Keratinocyte (primary cell): ENCODE results near the gene TRABD2B. TPM values are rescaled to one million over a fixed set of nuclear protein-coding genes. Genes with fewer than 3 reads are reported as not detected.

Experiments used
- DNase-seq: peaks from one replicate; pipeline ENCODE4 v3.0.0-alpha.2; 2011; ENCODE audit warnings: low read depth, missing footprints, low spot score
- FAIRE-seq: peaks from 2 replicates; lab custom pipeline; 2011; peaks lifted over from hg19 to GRCh38; lab: Jason Lieb, UNC
- H2AFZ ChIP-seq: 2 replicates; pipeline ENCODE4 v1.6.0; 2012; ENCODE audit warnings: low read length, control low read depth, inconsistent platforms; ENCODE audit not compliant: control insufficient read depth
- H3K27ac ChIP-seq: 2 replicates; pipeline ENCODE4 v1.5.1; 2011; ENCODE audit warnings: low read length; ENCODE audit not compliant: control insufficient read depth, insufficient read depth
- H3K27me3 ChIP-seq: 3 replicates; pipeline ENCODE4 v1.6.0; 2011; ENCODE audit warnings: low read length; ENCODE audit not compliant: control insufficient read depth, insufficient read depth; ENCODE audit errors: extremely low read depth
- H3K36me3 ChIP-seq, 2 experiments: 2 replicates in 1 of 2; 3 replicates in 1 of 2; pipeline ENCODE4 v1.5.1; 2011; ENCODE audit warnings: low read length in 2 of 2, mild to moderate bottlenecking in 1 of 2; ENCODE audit not compliant: control insufficient read depth in 2 of 2, insufficient read depth in 2 of 2; ENCODE audit errors: extremely low read depth in 1 of 2
- H3K4me1 ChIP-seq: 3 replicates; pipeline ENCODE4 v1.5.1; 2011; ENCODE audit warnings: low read length; ENCODE audit not compliant: control insufficient read depth, insufficient read depth; ENCODE audit errors: extremely low read depth
- H3K4me2 ChIP-seq: 3 replicates; pipeline ENCODE4 v1.6.0; 2011; ENCODE audit warnings: low read depth, low read length; ENCODE audit not compliant: control insufficient read depth, insufficient read depth; ENCODE audit errors: extremely low read depth
- H3K4me3 ChIP-seq, 3 experiments: fragments of 200-600 bp in 1 of 3; sonication (generic) in 1 of 3; 2 replicates in 2 of 3; 3 replicates in 1 of 3; pipeline ENCODE4 v1.5.1; 2011 to 2016; ENCODE audit warnings: low read length in 3 of 3, mild to moderate bottlenecking in 3 of 3, control low read depth in 2 of 3, inconsistent platforms in 1 of 3, low read depth in 1 of 3, mixed read lengths in 1 of 3, mixed run types in 1 of 3, moderate library complexity in 1 of 3; ENCODE audit not compliant: control insufficient read depth in 2 of 3, insufficient read depth in 2 of 3; ENCODE audit errors: extremely low read depth in 1 of 3
- H3K79me2 ChIP-seq: 2 replicates; pipeline ENCODE4 v1.6.0; 2012; ENCODE audit warnings: low read length; ENCODE audit not compliant: control insufficient read depth, insufficient read depth
- H3K9ac ChIP-seq: 3 replicates; pipeline ENCODE4 v1.6.0; 2011; ENCODE audit warnings: low read length; ENCODE audit not compliant: control insufficient read depth, insufficient read depth; ENCODE audit errors: extremely low read depth
- H3K9me1 ChIP-seq: 3 replicates; pipeline ENCODE4 v1.6.0; 2011; ENCODE audit warnings: low read length; ENCODE audit not compliant: control insufficient read depth, insufficient read depth; ENCODE audit errors: extremely low read depth
- H3K9me3 ChIP-seq: 2 replicates; pipeline ENCODE4 v1.5.1; 2012; ENCODE audit warnings: low read depth, low read length; ENCODE audit not compliant: control insufficient read depth
- H4K20me1 ChIP-seq: 3 replicates; pipeline ENCODE4 v1.6.0; 2011; ENCODE audit warnings: low read length; ENCODE audit not compliant: control insufficient read depth, insufficient read depth; ENCODE audit errors: extremely low read depth
- CTCF ChIP-seq, 3 experiments: IDR thresholded peaks in 1 of 3; conservative IDR thresholded peaks in 1 of 3; optimal IDR thresholded peaks in 1 of 3; 2 replicates in 2 of 3; 3 replicates in 1 of 3; pipeline versions ENCODE3 to v1.5.1; 2011; ENCODE audit warnings: low read length in 3 of 3, mild to moderate bottlenecking in 3 of 3, moderate library complexity in 2 of 3, control low read depth in 1 of 3, inconsistent platforms in 1 of 3; ENCODE audit not compliant: insufficient read depth in 2 of 3; ENCODE audit errors: extremely low read depth in 1 of 3
- EZH2 ChIP-seq: IDR thresholded peaks from one replicate; pipeline ENCODE4 v1.6.1; 2012; ENCODE audit warnings: inconsistent platforms, mild to moderate bottlenecking, low read length, moderate library complexity
- dilution Hi-C: fragments of 300-500 bp; cut with MboI; formaldehyde crosslinking; loops from one replicate; pipeline ENCODE4 v1.7.0; 2020; ENCODE audit warnings: low sequenced_read_pairs; ENCODE audit not compliant: extremely low pct_ligation_motif_present
- polyA plus RNA-seq, 5 experiments: library from polyadenylated mRNA; depleted of rRNA in 3 of 5; stranded (reverse) in 3 of 5; stranded (forward) in 1 of 5; unstranded in 1 of 5; fragments of >200 nt; gene quantifications; 1 replicate in 1 of 5; 2 replicates in 3 of 5; 3 replicates in 1 of 5; pipeline versions ENCODE4 v1.2.1 to v1.2.3, GENCODE V29; 2011 to 2012; ENCODE audit warnings: missing spikeins in 2 of 5, low read depth in 1 of 5, low replicate concordance in 1 of 5

The TRABD2B gene
- polyA plus RNA-seq, 1 donor (not counting 4 experiments of a cell fraction or from before 2014, with no cell fraction given) = 0.13 TPM

GRCh38 chr1:47993416-47993740 is 3.8 kb downstream of the TRABD2B start:
- Histone ChIP-seq H4K20me1 (no peaks in the 10 kb centered on the region), H3K4me2 (no peak overlapping the region), H3K9me1 (no peaks in the 10 kb centered on the region), H3K27me3 (peaks cover 2% of the 10 kb centered on the region), H3K9me3 (no peaks in the 10 kb centered on the region), H3K36me3 (no peaks in the 10 kb centered on the region), H3K79me2 (no peaks in the 10 kb centered on the region), H3K27ac (no peak overlapping the region), H2AFZ (no peak overlapping the region), H3K4me3 (no peak overlapping the region), H3K4me1 (peaks cover 33% of the 10 kb centered on the region), H3K9ac (no peak overlapping the region)
- FAIRE-seq (no peak), DNase-seq (no peak)
- TF ChIP-seq CTCF (optimal IDR thresholded peaks at IDR 0.05 in 1 of 3, IDR thresholded peaks at IDR 0.05 in 1 of 3, conservative IDR thresholded peaks at IDR 0.05 in 1 of 3; ENCODE audit: extremely low read depth in 1 of 3, insufficient read depth in 2 of 3, low read length in 3 of 3) (no peak), EZH2 (no peak)
- dilution Hi-C loops = loop anchor here (10.0 kb wide), 1 partner anchor 71 kb away; no protein-coding TSS in a partner anchor

- no peak for DNase-seq
- Histone ChIP-seq H2AFZ (no peak overlapping the region), H3K4me1 (peaks cover 33% of the 10 kb centered on the region), H3K9ac (no peak overlapping the region), H3K4me2 (no peak overlapping the region), H3K36me3 (no peaks in the 10 kb centered on the region), H3K9me3 (no peaks in the 10 kb centered on the region), H3K79me2 (no peaks in the 10 kb centered on the region), H4K20me1 (no peaks in the 10 kb centered on the region), H3K27me3 (no peaks in the 10 kb centered on the region), H3K4me3 (no peak overlapping the region), H3K9me1 (no peaks in the 10 kb centered on the region), H3K27ac (no peak overlapping the region)
- dilution Hi-C loops = loop anchor here (10.0 kb wide), 1 partner anchor 72 kb away; no protein-coding TSS in a partner anchor
- no peak for FAIRE-seq
- TF ChIP-seq EZH2 (no peak), CTCF (optimal IDR thresholded peaks at IDR 0.05 in 1 of 3, IDR thresholded peaks at IDR 0.05 in 1 of 3, conservative IDR thresholded peaks at IDR 0.05 in 1 of 3; ENCODE audit: extremely low read depth in 1 of 3, insufficient read depth in 2 of 3, low read length in 3 of 3) (no peak)
These were observed 4.3 kb downstream of the TRABD2B start for GRCh38 chr1:47992720-47993415.
